Measurements from ENCODE around the gene SLC5A10.
A peak's percentile ranks its signal among the peaks of the same experiment; 100 is the strongest.
"Not testable (repeated sequence)": the region's sequence is repeated elsewhere in the genome, so short reads cannot be mapped to it uniquely, and the experiment has no call there.

The SLC5A10 gene

DNA sequence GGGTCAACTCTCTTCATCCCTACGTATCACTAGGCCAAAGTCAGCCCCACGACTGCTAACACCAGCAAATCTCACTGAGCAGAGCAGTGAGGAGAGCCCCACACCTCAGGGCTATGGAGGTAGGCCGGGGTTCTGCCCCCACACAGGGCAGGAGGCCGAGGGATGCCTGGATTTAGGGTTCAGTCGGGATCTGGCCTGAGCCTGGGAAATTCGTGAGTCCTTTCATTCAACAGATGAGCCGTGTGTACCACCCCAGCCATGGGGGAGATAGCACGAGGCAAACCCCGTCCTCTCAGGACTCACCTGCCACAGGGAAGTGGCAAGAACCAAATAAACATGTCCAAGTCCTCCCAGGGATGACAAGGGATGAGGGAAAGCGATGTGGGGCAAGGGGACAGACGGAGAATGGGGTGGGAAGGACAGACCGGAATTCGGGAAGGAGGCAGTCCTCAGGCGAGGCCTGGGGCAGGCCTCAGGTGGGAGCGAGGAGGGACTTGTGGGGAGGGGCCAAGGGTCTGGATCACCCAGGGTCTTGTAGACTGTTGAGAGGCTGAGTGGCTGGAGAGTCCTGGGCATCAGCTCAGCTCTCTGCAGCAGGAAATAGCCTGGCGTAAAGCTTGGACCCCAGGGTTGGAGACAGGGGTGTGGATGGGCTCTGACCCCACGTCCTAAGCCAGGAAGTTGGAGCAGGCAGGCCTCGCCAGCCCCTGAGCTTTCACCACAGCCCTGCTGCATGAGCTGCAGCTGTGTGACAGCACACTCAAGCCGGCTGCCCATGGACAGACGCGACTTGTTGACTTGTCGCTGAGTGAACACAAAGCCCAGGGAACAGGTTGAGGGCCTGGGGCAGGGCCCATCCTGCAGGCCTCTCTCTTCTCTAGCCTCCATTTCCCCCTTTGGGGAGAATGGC lies 60.5 kb downstream of the SLC5A10 start:
- DNase-seq = no peak
- in situ Hi-C loops (cut with MboI; ENCODE audit: low pct_unique_long_range_greater_than_20kb, low sequenced_read_pairs) = loop anchor here (10.0 kb wide), 1 partner anchor 48 kb away; no protein-coding TSS in a partner anchor

DNA sequence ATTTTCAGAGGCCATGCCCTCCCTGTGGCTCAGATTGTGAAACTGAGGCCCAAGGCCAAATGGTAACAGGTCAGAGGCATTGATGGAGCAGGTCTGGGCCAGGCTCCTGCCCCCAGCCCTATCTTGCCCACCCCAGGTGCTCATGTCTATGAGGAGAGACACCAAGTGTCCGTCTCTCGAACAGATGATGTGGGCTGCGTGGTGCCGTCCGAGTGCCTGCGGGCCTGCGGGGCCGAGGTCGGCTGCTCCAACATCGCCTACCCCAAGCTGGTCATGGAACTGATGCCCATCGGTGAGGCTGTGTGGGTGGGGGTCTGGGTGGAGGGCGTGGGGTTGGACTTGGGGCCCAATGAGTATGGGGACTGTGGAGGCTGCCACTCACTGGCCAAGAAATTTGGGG lies 61.3 kb downstream of the SLC5A10 start:
- in situ Hi-C loops (cut with MboI; ENCODE audit: low pct_unique_long_range_greater_than_20kb, low sequenced_read_pairs) = loop anchor here (10.0 kb wide), 1 partner anchor 48 kb away; no protein-coding TSS in a partner anchor
- no peak for DNase-seq

DNA sequence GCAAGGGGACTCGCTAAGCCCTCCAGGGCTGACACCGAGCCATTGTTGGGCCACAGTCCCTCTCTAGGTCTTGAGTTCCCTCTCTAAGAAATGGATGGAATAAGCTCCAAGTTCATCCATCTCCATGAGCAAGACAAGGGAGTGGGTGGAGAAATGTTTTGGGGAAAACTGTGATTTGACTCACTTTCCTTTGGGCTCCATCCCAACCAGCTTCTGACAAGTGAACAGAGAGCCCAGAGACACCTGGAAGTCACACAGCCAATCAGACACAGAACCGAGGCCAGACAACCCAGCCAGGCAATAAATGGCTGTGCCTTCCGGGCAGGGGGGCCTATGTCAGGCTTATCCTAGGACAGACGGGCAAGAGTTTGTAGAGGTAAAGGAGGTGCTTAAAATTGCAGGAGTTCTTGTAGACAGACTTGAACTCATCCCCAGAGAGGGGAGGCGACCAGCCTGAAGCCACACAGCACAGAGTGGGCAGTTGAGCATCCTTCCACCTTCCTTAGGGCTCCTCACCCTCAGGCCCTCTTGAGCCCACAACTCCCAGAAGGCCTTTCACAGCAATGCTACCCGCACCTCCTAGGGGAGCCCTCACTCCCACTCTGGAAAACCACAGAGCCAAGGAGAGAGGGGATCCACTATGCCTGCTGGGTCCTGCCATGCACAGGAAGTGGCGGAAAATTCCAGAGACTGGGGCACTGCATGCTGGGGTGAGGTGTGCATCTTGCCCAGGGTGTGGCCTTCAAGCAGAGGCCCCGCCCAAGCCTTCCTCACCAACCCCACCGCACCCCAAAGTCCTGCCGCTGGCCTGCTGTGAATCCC lies 62.1 kb downstream of the SLC5A10 start:
- DNase-seq = no peak
- in situ Hi-C loops (cut with MboI; ENCODE audit: low pct_unique_long_range_greater_than_20kb, low sequenced_read_pairs) = loop anchor here (10.0 kb wide), 1 partner anchor 49 kb away; no protein-coding TSS in a partner anchor

DNA sequence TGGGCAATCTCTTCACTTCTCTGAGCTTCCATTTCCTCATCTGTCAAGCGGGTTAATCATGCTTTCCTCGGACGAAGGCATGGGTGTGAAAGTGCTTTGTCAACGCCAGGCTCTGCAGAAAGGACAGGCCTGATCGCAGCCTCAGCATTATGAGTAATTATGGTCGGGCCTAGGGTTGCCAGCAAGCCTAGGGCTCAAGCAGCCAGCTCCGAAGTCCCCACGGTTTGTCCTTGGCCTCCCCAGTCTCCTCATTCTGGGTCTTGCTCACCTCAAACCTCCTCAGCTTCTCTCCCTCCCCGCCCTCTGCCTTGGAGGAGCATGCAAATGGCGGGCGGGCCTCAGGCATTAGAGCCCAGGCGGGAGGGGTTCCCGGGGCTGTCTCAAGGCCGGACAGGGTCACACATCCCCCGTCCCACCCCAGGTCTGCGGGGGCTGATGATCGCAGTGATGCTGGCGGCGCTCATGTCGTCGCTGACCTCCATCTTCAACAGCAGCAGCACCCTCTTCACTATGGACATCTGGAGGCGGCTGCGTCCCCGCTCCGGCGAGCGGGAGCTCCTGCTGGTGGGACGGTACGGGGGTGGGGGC lies 62.8 kb downstream of the SLC5A10 start:
- in situ Hi-C loops (cut with MboI; ENCODE audit: low pct_unique_long_range_greater_than_20kb, low sequenced_read_pairs) = loop anchor here (10.0 kb wide), 1 partner anchor 50 kb away; no protein-coding TSS in a partner anchor
- DNase-seq = no peak

DNA sequence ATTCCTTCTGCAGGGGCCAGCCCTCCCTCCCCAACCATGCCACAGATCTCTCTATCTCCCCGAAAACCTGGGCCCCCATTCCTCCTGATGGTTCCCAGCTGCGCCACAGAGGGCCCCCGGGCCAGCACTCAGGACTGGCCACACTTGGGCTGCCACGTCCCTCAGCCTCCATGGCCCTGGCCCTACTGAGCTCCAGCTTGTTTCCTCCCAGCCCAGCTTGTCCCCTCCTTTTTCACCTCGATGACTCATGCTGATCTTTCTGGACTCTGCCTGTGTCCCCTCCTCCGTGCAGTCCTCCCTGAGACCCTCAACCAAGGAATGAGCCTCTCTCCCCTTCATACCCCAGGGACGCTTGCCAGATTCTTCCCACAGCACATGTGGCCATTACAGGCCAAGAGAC lies 63.5 kb downstream of the SLC5A10 start:
- in situ Hi-C loops (cut with MboI; ENCODE audit: low pct_unique_long_range_greater_than_20kb, low sequenced_read_pairs) = loop anchor here (10.0 kb wide), 1 partner anchor 51 kb away; no protein-coding TSS in a partner anchor
- DNase-seq = no peak

DNA sequence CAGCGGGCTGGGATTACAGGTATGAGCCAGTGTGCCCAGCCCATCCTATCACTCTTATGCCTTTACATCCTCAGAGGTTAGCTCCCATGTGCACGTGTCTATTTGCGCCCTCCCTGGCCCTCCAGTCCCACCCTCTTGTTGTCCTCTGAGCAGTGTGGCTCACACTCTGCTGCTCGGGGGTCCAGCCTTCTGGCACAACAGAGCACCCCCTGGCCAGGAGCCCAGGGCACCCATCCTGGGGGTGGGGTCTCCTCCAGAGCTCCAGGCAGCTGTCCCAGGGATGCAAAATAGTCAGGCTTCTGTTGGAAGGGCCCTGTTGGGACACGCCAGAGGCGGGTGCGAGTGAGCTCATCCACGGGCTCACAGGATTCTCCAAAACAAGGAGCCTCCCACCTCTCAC lies 64.3 kb downstream of the SLC5A10 start:
- DNase-seq = no peak
- in situ Hi-C loops (cut with MboI; ENCODE audit: low pct_unique_long_range_greater_than_20kb, low sequenced_read_pairs) = loop anchor here (10.0 kb wide), 1 partner anchor 51 kb away; no protein-coding TSS in a partner anchor

DNA sequence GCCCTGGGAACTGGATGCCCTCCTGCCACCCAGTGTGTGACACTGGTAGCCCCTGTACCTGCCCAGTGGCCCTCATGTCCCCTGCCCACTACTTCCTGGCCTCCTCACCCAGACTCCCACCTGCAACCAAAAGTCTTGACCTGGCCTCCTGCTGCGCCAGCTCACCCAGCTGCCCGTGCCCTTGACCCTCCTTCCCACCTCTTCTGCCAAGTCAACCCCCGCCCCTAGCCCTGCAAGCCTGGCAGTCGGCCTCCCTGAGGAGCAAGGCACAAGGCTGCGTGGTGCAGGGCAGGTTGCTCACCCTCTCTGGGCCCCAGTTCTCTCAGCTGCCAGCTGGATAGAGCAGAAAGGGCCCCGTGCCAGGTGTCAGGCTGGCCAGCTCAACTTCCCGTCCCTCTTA lies 64.9 kb downstream of the SLC5A10 start:
- in situ Hi-C loops (cut with MboI; ENCODE audit: low pct_unique_long_range_greater_than_20kb, low sequenced_read_pairs) = loop anchor here (10.0 kb wide), 1 partner anchor 52 kb away; no protein-coding TSS in a partner anchor
- no peak for DNase-seq

DNA sequence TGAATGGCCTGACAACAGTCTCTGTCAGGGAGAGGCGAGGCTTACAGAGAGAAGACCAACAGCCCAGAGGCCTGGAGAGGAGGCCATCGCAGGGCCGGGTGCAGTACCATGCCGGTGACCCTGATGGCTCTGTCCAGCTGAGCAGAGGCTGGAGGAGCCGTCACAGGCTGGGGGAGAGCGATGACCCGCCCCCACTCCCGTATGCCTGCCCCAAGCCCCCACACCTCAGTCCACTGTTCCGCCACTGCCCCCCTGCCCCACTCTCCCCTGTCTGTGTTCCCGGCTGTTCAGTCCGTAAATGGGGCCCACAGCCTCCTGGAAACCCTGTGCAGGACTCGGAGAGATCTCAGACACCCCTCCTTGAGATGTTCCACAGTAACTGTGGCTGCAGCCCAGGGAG lies 65.4 kb downstream of the SLC5A10 start:
- in situ Hi-C loops (cut with MboI; ENCODE audit: low pct_unique_long_range_greater_than_20kb, low sequenced_read_pairs) = loop anchor here (10.0 kb wide), 1 partner anchor 53 kb away; no protein-coding TSS in a partner anchor
- DNase-seq = no peak

DNA sequence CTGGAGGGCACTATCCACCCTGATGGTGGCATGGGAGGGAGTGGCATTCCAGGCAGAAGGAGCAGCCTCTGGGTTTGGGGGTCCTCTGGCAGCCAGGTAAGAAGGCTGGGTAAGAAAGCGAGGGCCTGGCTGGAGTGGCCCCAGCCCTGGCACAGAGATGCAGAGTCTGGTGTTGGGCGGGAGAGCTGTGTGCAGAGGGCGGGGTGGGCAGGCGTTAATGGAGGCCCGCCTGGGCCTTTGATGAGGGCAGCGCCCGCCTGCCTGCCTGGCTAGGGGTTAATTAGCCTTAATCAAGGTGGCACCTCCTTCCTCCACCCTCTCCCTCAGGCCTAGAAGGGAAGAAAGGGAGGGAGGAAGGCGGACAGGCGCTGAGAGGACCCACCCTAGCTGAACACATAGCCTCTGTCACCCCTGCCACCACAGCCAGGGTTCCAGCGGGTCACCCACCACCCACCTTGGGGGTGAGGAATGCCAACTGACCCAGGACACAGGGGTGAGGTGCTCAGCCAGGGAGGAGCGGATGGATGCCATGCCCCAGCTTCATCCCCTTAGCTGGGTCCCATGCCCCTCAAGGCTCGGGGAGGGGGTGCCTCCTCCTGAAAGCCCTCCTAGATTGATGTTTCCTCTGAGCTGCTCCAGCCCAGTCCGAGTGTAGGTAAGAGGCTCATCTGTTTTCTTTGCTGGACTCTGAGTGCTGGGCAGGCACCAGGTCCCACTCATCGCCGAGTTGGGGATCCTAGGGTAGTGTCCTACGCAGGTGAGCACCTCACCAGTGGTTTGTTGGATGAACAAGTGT lies 66.0 kb downstream of the SLC5A10 start:
- in situ Hi-C loops (cut with MboI; ENCODE audit: low pct_unique_long_range_greater_than_20kb, low sequenced_read_pairs) = loop anchor here (10.0 kb wide), 1 partner anchor 53 kb away; no protein-coding TSS in a partner anchor
- no peak for DNase-seq

DNA sequence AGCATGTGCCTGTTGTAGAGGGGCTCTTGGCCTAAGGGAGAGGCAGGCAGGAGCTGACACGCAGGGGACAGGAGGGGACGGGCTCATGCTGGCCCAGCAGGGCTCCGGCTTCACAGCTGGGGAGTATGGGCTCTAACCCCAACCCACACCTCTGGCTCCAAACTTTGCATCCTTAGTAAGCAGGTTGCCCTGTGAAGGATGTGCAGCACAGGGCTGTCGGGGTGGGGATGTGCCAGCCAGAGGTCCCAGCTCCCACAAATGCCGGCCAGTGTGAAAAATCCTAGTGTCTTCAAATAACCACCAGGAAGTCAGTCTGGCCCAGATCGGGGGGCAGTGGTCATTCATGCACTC lies 66.6 kb downstream of the SLC5A10 start:
- in situ Hi-C loops (cut with MboI; ENCODE audit: low pct_unique_long_range_greater_than_20kb, low sequenced_read_pairs) = loop anchor here (10.0 kb wide), 1 partner anchor 54 kb away; no protein-coding TSS in a partner anchor

DNA sequence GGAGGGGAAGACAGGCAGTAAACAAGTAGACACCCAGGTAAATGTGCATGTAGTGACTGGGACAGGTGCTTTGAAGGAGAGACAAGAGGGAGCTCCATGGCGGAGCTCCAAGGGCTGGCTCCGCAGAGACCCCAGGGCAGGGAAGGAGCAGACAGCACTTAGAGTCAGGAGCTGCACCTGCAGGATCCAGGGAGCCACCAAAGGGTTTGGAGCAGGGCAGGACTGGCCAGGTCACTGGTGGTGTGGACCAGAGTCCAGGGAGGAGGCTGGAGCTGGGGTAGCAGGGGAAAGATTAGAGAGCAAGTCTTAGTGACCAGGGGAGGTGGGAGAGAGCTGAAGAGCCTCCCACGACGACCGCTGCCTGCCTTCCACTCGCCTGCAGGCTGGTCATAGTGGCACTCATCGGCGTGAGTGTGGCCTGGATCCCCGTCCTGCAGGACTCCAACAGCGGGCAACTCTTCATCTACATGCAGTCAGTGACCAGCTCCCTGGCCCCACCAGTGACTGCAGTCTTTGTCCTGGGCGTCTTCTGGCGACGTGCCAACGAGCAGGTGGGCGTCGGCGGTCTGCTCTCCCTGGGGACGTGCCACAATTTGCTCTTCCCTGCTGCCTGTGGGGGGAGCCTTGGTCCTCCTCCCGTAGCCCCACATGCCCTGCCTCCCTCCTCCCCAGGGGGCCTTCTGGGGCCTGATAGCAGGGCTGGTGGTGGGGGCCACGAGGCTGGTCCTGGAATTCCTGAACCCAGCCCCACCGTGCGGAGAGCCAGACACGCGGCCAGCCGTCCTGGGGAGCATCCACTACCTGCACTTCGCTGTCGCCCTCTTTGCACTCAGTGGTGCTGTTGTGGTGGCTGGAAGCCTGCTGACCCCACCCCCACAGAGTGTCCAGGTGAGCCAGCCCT lies 67.3 kb downstream of the SLC5A10 start:
- DNase-seq = no peak
- in situ Hi-C loops (cut with MboI; ENCODE audit: low pct_unique_long_range_greater_than_20kb, low sequenced_read_pairs) = loop anchor here (10.0 kb wide), 1 partner anchor 54 kb away; no protein-coding TSS in a partner anchor

More for the DNA sequence above, 66.6 kb downstream of the SLC5A10 start:
- DNase-seq = no peak

DNA sequence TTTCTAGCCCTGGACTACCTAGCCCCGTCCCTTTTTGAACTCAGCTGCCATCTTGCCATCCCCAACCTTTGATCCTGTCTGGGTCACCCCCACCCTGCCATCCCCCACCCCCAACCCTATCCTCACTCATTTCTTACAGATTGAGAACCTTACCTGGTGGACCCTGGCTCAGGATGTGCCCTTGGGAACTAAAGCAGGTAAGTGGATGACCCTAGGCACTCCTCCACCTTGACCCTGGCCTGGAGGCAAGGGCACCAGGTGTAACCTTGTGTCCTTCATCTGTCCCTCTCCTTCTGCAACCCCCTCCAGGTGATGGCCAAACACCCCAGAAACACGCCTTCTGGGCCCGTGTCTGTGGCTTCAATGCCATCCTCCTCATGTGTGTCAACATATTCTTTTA lies 68.1 kb downstream of the SLC5A10 start:
- in situ Hi-C loops (cut with MboI; ENCODE audit: low pct_unique_long_range_greater_than_20kb, low sequenced_read_pairs) = no loop called here
- no peak for DNase-seq

DNA sequence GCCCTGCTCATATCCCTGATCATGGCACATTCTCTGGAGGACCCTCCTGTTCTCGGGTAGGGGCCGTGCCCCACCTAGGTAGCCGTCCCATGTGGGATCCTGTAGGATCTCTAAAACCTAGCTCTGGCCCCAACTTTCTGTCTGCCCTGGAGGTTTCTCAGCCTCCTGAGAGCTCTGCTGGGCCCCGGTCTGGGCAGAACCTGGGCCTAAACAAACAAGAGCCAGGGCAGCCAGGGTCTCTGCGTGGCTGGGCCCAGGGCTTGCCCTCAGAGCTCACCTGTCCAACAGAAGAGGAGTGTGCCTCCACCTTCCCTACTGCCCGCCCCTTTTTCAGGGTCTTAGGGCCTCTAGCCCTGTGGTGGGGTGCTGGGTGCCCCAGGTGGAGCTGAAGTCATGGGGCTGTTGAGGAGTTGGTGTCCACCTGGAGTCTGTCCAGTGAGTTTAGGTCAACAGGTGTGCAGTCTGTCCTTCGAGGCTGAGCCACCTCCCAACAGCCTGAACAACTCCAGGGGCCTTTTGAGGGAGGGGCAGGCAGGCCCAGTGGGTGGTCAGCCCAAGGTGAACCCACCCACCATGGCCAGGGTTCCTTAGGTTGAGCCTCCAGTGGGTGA lies 69.2 kb downstream of the SLC5A10 start:
- in situ Hi-C loops (cut with MboI; ENCODE audit: low pct_unique_long_range_greater_than_20kb, low sequenced_read_pairs); DNase-seq: not testable (repeated sequence)

DNA sequence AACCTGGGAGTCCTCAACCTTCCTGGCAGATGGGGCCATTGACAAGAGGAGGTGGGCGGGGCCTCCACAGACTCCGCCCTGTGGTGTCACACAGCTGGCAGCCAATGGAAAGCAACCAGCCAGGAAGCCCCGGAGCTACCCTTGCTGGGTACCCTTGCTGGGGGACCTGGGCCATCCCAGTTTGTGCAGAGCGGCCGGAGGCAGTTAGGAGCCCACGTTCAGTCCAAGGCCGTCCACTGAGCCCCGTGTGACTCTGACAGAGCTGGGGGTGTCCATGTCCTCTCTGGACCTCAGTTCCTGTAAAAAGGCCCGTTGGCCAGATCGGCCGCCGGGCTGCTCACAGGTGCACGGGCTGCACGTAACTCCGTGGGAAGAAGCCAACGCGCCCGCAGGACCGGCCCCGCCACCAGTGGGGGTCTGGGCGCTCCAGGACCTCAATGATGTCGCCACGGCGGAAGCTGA lies 69.7 kb downstream of the SLC5A10 start:
- in situ Hi-C loops (cut with MboI; ENCODE audit: low pct_unique_long_range_greater_than_20kb, low sequenced_read_pairs) = no loop called here
- DNase-seq = peak; percentile 21

DNA sequence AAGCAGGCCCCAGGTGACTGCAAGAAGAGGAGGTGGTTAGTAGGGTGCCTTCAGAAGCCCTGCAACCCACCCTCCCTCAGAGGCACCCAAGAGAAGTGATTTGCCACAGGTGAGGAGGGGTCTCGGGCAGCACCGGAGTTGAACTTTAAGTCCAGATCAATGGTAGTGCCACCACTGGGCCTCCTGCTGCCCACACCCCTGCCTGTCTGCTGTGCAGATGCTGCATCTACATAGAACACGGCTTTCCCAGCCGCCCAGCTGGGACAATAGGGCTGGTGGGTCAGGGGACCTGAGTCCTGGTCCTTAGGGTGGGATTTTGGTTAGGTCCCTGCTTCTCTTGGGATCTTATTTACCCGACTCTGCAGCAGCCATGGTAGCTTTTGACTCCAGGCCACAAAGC lies 70.2 kb downstream of the SLC5A10 start:
- in situ Hi-C loops (cut with MboI; ENCODE audit: low pct_unique_long_range_greater_than_20kb, low sequenced_read_pairs) = no loop called here

DNA sequence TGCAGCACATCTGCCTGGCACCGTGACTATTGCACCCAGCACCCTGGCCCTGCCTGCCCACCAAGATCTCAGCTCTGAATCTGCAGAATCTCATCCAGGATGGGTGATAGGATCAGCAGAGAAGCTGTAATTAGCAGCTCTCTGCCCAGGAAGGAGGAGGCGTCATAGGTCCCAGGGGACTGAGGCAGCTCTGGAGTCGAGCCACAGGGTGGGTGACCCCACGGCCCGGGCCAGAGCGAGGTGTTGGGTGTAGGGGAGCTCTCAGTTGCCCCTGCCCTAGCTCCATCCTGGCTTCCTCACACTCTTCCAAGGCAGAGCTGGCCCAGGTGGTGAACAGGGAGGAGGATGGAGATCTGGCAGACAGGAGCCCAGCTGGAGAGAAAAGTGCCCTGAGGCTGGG lies 70.8 kb downstream of the SLC5A10 start:
- in situ Hi-C loops (cut with MboI; ENCODE audit: low pct_unique_long_range_greater_than_20kb, low sequenced_read_pairs) = no loop called here
- no peak for DNase-seq

More for the DNA sequence above, 70.2 kb downstream of the SLC5A10 start:
- DNase-seq = no peak
